Naive thymus-derived CD4-positive, alpha-beta T cell (primary cell): ENCODE measurements around the gene EMX2. TPM values are rescaled to one million over a fixed set of nuclear protein-coding genes. Genes with fewer than 3 reads are reported as not detected.

Experiments used
- ATAC-seq: fragments of 150-1000 bp; cut with Tn5 transposase; 2 replicates; pipeline ENCODE4 v1.10.0; 2021; ENCODE audit warnings: mild to moderate bottlenecking, moderate library complexity
- CTCF ChIA-PET: fragments of 350-600 bp; sonication (Branson Sonifier 250); formaldehyde crosslinking; loops from one replicate; lab custom pipeline; 2021; ENCODE audit warnings: antibody characterized with exemption; lab: Charles Lee
- POLR2A ChIA-PET: fragments of 350-600 bp; sonication (Branson Sonifier 250); formaldehyde crosslinking; loops from one replicate; lab custom pipeline; 2021; ENCODE audit warnings: antibody characterized with exemption, inconsistent platforms; lab: Charles Lee
- DNase-seq, 9 donors: peaks; one replicate each; pipeline versions ENCODE4 v3.0.0 to v3.0.0-alpha.2; 2020 to 2022; ENCODE audit warnings: mixed read lengths in 1 of 9
- H3K27ac ChIP-seq: one replicate; pipeline ENCODE4 v1.7.0; 2013; ENCODE audit warnings: mild to moderate bottlenecking, low read depth, low read length, moderate library complexity
- H3K27me3 ChIP-seq, 2 donors: one replicate each; pipeline ENCODE4 v1.7.0; 2013; ENCODE audit warnings: low read length in 2 of 2, mild to moderate bottlenecking in 2 of 2, moderate library complexity in 2 of 2; ENCODE audit not compliant: control insufficient read depth in 2 of 2, insufficient read depth in 2 of 2
- H3K36me3 ChIP-seq, 3 experiments: 1 replicate in 2 of 3; 2 replicates in 1 of 3; pipeline ENCODE4 v1.7.0; 2013; ENCODE audit warnings: low read length in 3 of 3, mild to moderate bottlenecking in 3 of 3, moderate library complexity in 1 of 3; ENCODE audit not compliant: insufficient read depth in 3 of 3, control insufficient read depth in 2 of 3
- H3K4me1 ChIP-seq, 2 donors: one replicate each; pipeline ENCODE4 v1.7.0; 2013; ENCODE audit warnings: low read length in 2 of 2, mild to moderate bottlenecking in 2 of 2, moderate library complexity in 1 of 2; ENCODE audit not compliant: control insufficient read depth in 2 of 2, insufficient read depth in 2 of 2
- H3K4me3 ChIP-seq: 2 replicates; pipeline ENCODE4 v1.7.0; 2013; ENCODE audit warnings: mild to moderate bottlenecking, low read length
- H3K9me3 ChIP-seq, 3 experiments: 1 replicate in 2 of 3; 2 replicates in 1 of 3; pipeline ENCODE4 v1.7.0; 2013; ENCODE audit warnings: low read length in 3 of 3; ENCODE audit not compliant: control insufficient read depth in 2 of 3
- H3K27ac Mint-ChIP-seq, 9 donors: one replicate each; pipeline ENCODE4 v1.8.0; 2020 to 2022; ENCODE audit warnings: mixed read lengths in 9 of 9, mild to moderate bottlenecking in 8 of 9, moderate library complexity in 5 of 9, inconsistent platforms in 2 of 9
- H3K27me3 Mint-ChIP-seq, 5 donors: one replicate each; pipeline ENCODE4 v1.8.0; 2021 to 2022; ENCODE audit warnings: mixed read lengths in 5 of 5, mild to moderate bottlenecking in 1 of 5
- H3K36me3 Mint-ChIP-seq, 5 donors: one replicate each; pipeline ENCODE4 v1.8.0; 2020 to 2022; ENCODE audit warnings: mixed read lengths in 5 of 5, mild to moderate bottlenecking in 3 of 5, inconsistent platforms in 1 of 5
- H3K4me1 Mint-ChIP-seq, 7 donors: one replicate each; pipeline ENCODE4 v1.8.0; 2020 to 2022; ENCODE audit warnings: mixed read lengths in 7 of 7, mild to moderate bottlenecking in 3 of 7, inconsistent platforms in 1 of 7
- H3K4me3 Mint-ChIP-seq, 10 donors: one replicate each; pipeline ENCODE4 v1.8.0; 2020 to 2022; ENCODE audit warnings: mild to moderate bottlenecking in 10 of 10, mixed read lengths in 10 of 10, moderate library complexity in 6 of 10, inconsistent platforms in 2 of 10
- H3K9me3 Mint-ChIP-seq, 11 donors: one replicate each; pipeline ENCODE4 v1.8.0; 2020 to 2022; ENCODE audit warnings: mixed read lengths in 11 of 11, mild to moderate bottlenecking in 4 of 11, inconsistent platforms in 1 of 11, moderate library complexity in 1 of 11
- intact Hi-C, 2 donors: fragments of 100-400 bp; cut with micrococcal nuclease; formaldehyde crosslinking; loops; one replicate each; pipeline ENCODE4 v1.15.1; 2023
- polyA plus RNA-seq, 2 donors: library from polyadenylated mRNA; unstranded; fragments of 300-500 nt; fragmentation: Illumina TruSeq; gene quantifications; one replicate each; pipeline ENCODE4 v1.2.3, GENCODE V29; 2021
- total RNA-seq, 6 experiments: library from RNA in 5 of 6; stranded (reverse) in 5 of 6; gene quantifications; 1 replicate in 5 of 6; 2 replicates in 1 of 6; pipeline ENCODE4 v1.2.3 and lab custom pipeline; 2021 to 2026

The EMX2 gene
- total and polyA plus RNA-seq, 7 experiments from 2014 or later, result not detected

GRCh38 chr10:117511601-117512390 is 30.8 kb upstream of the EMX2 start:
- H3K9me3 Mint-ChIP-seq, result peaks cover 0 to 2% (median 0%) of the 10 kb centered on the region in 11 donors
- POLR2A ChIA-PET, result no interaction called here

GRCh38 chr10:117514971-117515370 is 27.6 kb upstream of the EMX2 start:
- intact Hi-C loops, result no loop called here
- H3K4me3 ChIP-seq, result no peak overlapping the region
- DNase-seq (no peak), ATAC-seq (no peak)
- H3K4me1 Mint-ChIP-seq, result no peaks in the 10 kb centered on the region
- H3K36me3 ChIP-seq, result no peaks in the 10 kb centered on the region
- POLR2A ChIA-PET, result no interaction called here
- no peak overlapping the region for H3K4me3 Mint-ChIP-seq
- no peaks in the 10 kb centered on the region for H3K27me3 ChIP-seq
- CTCF ChIA-PET, result no interaction called here
- peaks cover 0 to 2% (median 0%) of the 10 kb centered on the region in 11 donors for H3K9me3 Mint-ChIP-seq
- H3K9me3 ChIP-seq, result no peaks in the 10 kb centered on the region
- peaks cover 15 to 74% (median 37%) of the 10 kb centered on the region in 5 donors for H3K27me3 Mint-ChIP-seq
- H3K36me3 Mint-ChIP-seq, result no peaks in the 10 kb centered on the region
- H3K27ac Mint-ChIP-seq, result no peak overlapping the region
- no peaks in the 10 kb centered on the region for H3K4me1 ChIP-seq
- no peak overlapping the region for H3K27ac ChIP-seq

More at GRCh38 chr10:117511601-117512390, 30.8 kb upstream of the EMX2 start:
- no peak for ATAC-seq
- H3K4me3 ChIP-seq, result no peak overlapping the region
- CTCF ChIA-PET, result no interaction called here
- Mint-ChIP-seq H3K27me3 (peaks cover 3 to 47% (median 29%) of the 10 kb centered on the region in 5 donors), H3K36me3 (no peaks in the 10 kb centered on the region), H3K27ac (no peak overlapping the region), H3K4me3 (no peak overlapping the region), H3K4me1 (no peaks in the 10 kb centered on the region)
- intact Hi-C loops, result no loop called here
- no peaks in the 10 kb centered on the region for H3K9me3 ChIP-seq
- no peak overlapping the region for H3K27ac ChIP-seq
- H3K4me1 ChIP-seq, result no peaks in the 10 kb centered on the region
- H3K36me3 ChIP-seq, result no peaks in the 10 kb centered on the region
- no peak for DNase-seq
- no peaks in the 10 kb centered on the region for H3K27me3 ChIP-seq

GRCh38 chr10:117516681-117517080 is 25.9 kb upstream of the EMX2 start:
- Histone ChIP-seq H3K4me3 (no peak overlapping the region), H3K27me3 (no peaks in the 10 kb centered on the region), H3K27ac (no peak overlapping the region), H3K36me3 (no peaks in the 10 kb centered on the region), H3K9me3 (no peaks in the 10 kb centered on the region), H3K4me1 (no peaks in the 10 kb centered on the region)
- no peaks in the 10 kb centered on the region for H3K36me3 Mint-ChIP-seq
- CTCF ChIA-PET, result no interaction called here
- no peak overlapping the region for H3K4me3 Mint-ChIP-seq
- no peak for DNase-seq
- peaks cover 23 to 72% (median 48%) of the 10 kb centered on the region in 5 donors for H3K27me3 Mint-ChIP-seq
- H3K27ac Mint-ChIP-seq, result no peak overlapping the region
- H3K4me1 Mint-ChIP-seq, result no peaks in the 10 kb centered on the region
- POLR2A ChIA-PET, result no interaction called here
- no peak for ATAC-seq
- peaks cover 0 to 2% (median 0%) of the 10 kb centered on the region in 11 donors for H3K9me3 Mint-ChIP-seq
- intact Hi-C loops, result no loop called here

- ATAC-seq, result no peak
- Mint-ChIP-seq H3K4me3 (no peak overlapping the region), H3K9me3 (peaks cover 0 to 2% (median 0%) of the 10 kb centered on the region in 11 donors), H3K36me3 (no peaks in the 10 kb centered on the region), H3K4me1 (no peaks in the 10 kb centered on the region), H3K27me3 (peaks cover 25 to 69% (median 52%) of the 10 kb centered on the region in 5 donors), H3K27ac (no peak overlapping the region)
- Histone ChIP-seq H3K27me3 (peaks cover 0 to 6% of the 10 kb centered on the region in 2 donors), H3K9me3 (no peaks in the 10 kb centered on the region), H3K4me1 (no peaks in the 10 kb centered on the region), H3K4me3 (no peak overlapping the region), H3K27ac (no peak overlapping the region), H3K36me3 (no peaks in the 10 kb centered on the region)
- ChIA-PET POLR2A (no interaction called here), CTCF (no interaction called here)
- intact Hi-C loops, result no loop called here
- DNase-seq, result no peak
Observed at GRCh38 chr10:117518246-117518645, 24.3 kb upstream of the EMX2 start.

- Histone ChIP-seq H3K36me3 (no peaks in the 10 kb centered on the region), H3K4me1 (no peaks in the 10 kb centered on the region), H3K4me3 (no peak overlapping the region), H3K27ac (no peak overlapping the region), H3K9me3 (no peaks in the 10 kb centered on the region), H3K27me3 (peaks cover 0 to 6% of the 10 kb centered on the region in 2 donors)
- intact Hi-C loops, result no loop called here
- Mint-ChIP-seq H3K27me3 (peaks cover 25 to 68% (median 55%) of the 10 kb centered on the region in 5 donors), H3K27ac (no peak overlapping the region), H3K36me3 (no peaks in the 10 kb centered on the region), H3K4me1 (no peaks in the 10 kb centered on the region), H3K4me3 (no peak overlapping the region), H3K9me3 (peaks cover 0 to 2% (median 0%) of the 10 kb centered on the region in 11 donors)
- POLR2A ChIA-PET, result no interaction called here
- CTCF ChIA-PET, result no interaction called here
- ATAC-seq (no peak), DNase-seq (no peak)
Observed at GRCh38 chr10:117519286-117519685, 23.3 kb upstream of the EMX2 start.

GRCh38 chr10:117519879-117520278 is 22.7 kb upstream of the EMX2 start:
- Mint-ChIP-seq H3K27ac (no peak overlapping the region), H3K27me3 (peaks cover 25 to 69% (median 55%) of the 10 kb centered on the region in 5 donors), H3K9me3 (peaks cover 0 to 2% (median 0%) of the 10 kb centered on the region in 11 donors), H3K4me3 (no peak overlapping the region), H3K4me1 (no peaks in the 10 kb centered on the region), H3K36me3 (no peaks in the 10 kb centered on the region)
- ChIA-PET POLR2A (no interaction called here), CTCF (interaction anchor here (0.7 kb wide), 1 partner anchor 856 kb away, joined by 3 read pairs; no protein-coding TSS in a partner anchor)
- no peaks in the 10 kb centered on the region for H3K4me1 ChIP-seq
- DNase-seq (no peak), ATAC-seq (no peak)
- H3K4me3 ChIP-seq, result no peak overlapping the region
- no peaks in the 10 kb centered on the region for H3K36me3 ChIP-seq
- peaks cover 0 to 6% of the 10 kb centered on the region in 2 donors for H3K27me3 ChIP-seq
- no peaks in the 10 kb centered on the region for H3K9me3 ChIP-seq
- H3K27ac ChIP-seq, result no peak overlapping the region
- intact Hi-C loops, result no loop called here

GRCh38 chr10:117530791-117531190 is 11.8 kb upstream of the EMX2 start:
- ChIA-PET POLR2A (no interaction called here), CTCF (no interaction called here)
- Histone ChIP-seq H3K9me3 (no peaks in the 10 kb centered on the region), H3K36me3 (no peaks in the 10 kb centered on the region), H3K4me3 (no peak overlapping the region), H3K4me1 (no peaks in the 10 kb centered on the region), H3K27me3 (peaks cover 3% of the 10 kb centered on the region in 2 donors), H3K27ac (no peak overlapping the region)
- intact Hi-C loops, result no loop called here
- Mint-ChIP-seq H3K9me3 (peaks cover 0 to 1% (median 0%) of the 10 kb centered on the region in 11 donors), H3K27me3 (peaks cover 55 to 79% (median 68%) of the 10 kb centered on the region in 5 donors), H3K27ac (no peak overlapping the region), H3K4me1 (peaks cover 0 to 11% (median 8%) of the 10 kb centered on the region in 7 donors), H3K36me3 (no peaks in the 10 kb centered on the region), H3K4me3 (no peak overlapping the region)
- no peak for DNase-seq
- no peak for ATAC-seq
